CD4-positive, alpha-beta T cell treated with Interleukin-2 at 100 ng/mL for 4 hours (primary cell): ENCODE data around the gene C1orf52.
"Not testable (repeated sequence)": the region's sequence is repeated elsewhere in the genome, so short reads cannot be mapped to it uniquely, and the experiment has no call there.

ENCODE experiments used
- DNase-seq: peaks from one replicate; pipeline ENCODE4 v3.0.0-alpha.2; 2020; ENCODE audit warnings: low spot score

Gene C1orf52

GRCh38 chr1:85277802-85278201, 18.3 kb upstream of the C1orf52 start:
- DNase-seq: no peak

GRCh38 chr1:85276978-85277639, 17.6 kb upstream of the C1orf52 start:
- DNase-seq: no peak

- peak; percentile 97 for DNase-seq
Measured at GRCh38 chr1:85276215-85276977, 16.9 kb upstream of the C1orf52 start, which contains the start of gene BCL10. Gene BCL10 (minus strand): TSS chr1:85276632. CDS start chr1:85276352, 280 bp downstream.

GRCh38 chr1:85275701-85276214, 16.3 kb upstream of the C1orf52 start:
- peak; percentile 31 for DNase-seq

- no peak for DNase-seq
Measured at GRCh38 chr1:85274969-85275453, 15.5 kb upstream of the C1orf52 start.

GRCh38 chr1:85273397-85273796, 13.9 kb upstream of the C1orf52 start:
- DNase-seq: no peak

- no peak for DNase-seq
Measured at GRCh38 chr1:85268801-85269585, 9.5 kb upstream of the C1orf52 start.

GRCh38 chr1:85267313-85267712, 7.9 kb upstream of the C1orf52 start:
- DNase-seq: no peak

- DNase-seq: no peak
Measured at GRCh38 chr1:85264150-85264549, 4.7 kb upstream of the C1orf52 start.

GRCh38 chr1:85262985-85263384, 3.5 kb upstream of the C1orf52 start:
- DNase-seq: no peak

GRCh38 chr1:85259912-85260274, 431 bp upstream of the C1orf52 start:
- no peak for DNase-seq

GRCh38 chr1:85258536-85259117, 835 bp downstream of the C1orf52 start:
- DNase-seq: no peak

- DNase-seq: not testable (repeated sequence)
Measured at GRCh38 chr1:85249042-85249441, 10.4 kb downstream of the C1orf52 start.

- no peak for DNase-seq
Measured at GRCh38 chr1:85245891-85246290, 13.6 kb downstream of the C1orf52 start.

- DNase-seq: no peak
Measured at GRCh38 chr1:85245456-85245855, 14.0 kb downstream of the C1orf52 start.

- no peak for DNase-seq
Measured at GRCh38 chr1:85244271-85245061, 15.0 kb downstream of the C1orf52 start.

- DNase-seq: no peak
Measured at GRCh38 chr1:85243372-85243771, 16.1 kb downstream of the C1orf52 start.

GRCh38 chr1:85240643-85241042, 18.8 kb downstream of the C1orf52 start:
- no peak for DNase-seq

- DNase-seq: peak; percentile 30
Measured at GRCh38 chr1:85240174-85240601, 19.3 kb downstream of the C1orf52 start.

GRCh38 chr1:85237613-85238012, 21.8 kb downstream of the C1orf52 start:
- no peak for DNase-seq
